HepG2 (cell line): ENCODE results near the gene CSNK1D. TPM values are rescaled to one million over a fixed set of nuclear protein-coding genes. Genes with fewer than 3 reads are reported as not detected.

Source experiments
- AGO2 ChIP-seq: fragments of 200-400 bp; formaldehyde crosslinking; optimal IDR thresholded peaks from 2 replicates; pipeline ENCODE3; 2017; ENCODE audit warnings: mild to moderate bottlenecking, low read depth, low read length, moderate library complexity
- HDAC1 ChIP-seq: sonication (generic); formaldehyde crosslinking; IDR thresholded peaks from 2 replicates; pipeline ENCODE4 v1.5.1; 2020; ENCODE audit warnings: mild to moderate bottlenecking, missing genetic modification reagents
- HNF1B ChIP-seq: sonication (generic); formaldehyde crosslinking; IDR thresholded peaks from 2 replicates; pipeline ENCODE4 v1.5.1; 2020; ENCODE audit warnings: mild to moderate bottlenecking, moderate library complexity, missing genetic modification reagents
- NFIB ChIP-seq: sonication (generic); formaldehyde crosslinking; IDR thresholded peaks from 2 replicates; pipeline ENCODE4 v1.9.0; 2021; ENCODE audit warnings: missing genetic modification reagents, mild to moderate bottlenecking, borderline replicate concordance
- NPAS2 ChIP-seq: sonication (generic); formaldehyde crosslinking; IDR thresholded peaks from 2 replicates; pipeline ENCODE4 v1.8.0; 2022; ENCODE audit warnings: mild to moderate bottlenecking, missing genetic modification reagents, borderline replicate concordance
- RARG ChIP-seq: sonication (generic); formaldehyde crosslinking; IDR thresholded peaks from 2 replicates; pipeline ENCODE4 v1.4.0; 2020; ENCODE audit warnings: low read depth, mild to moderate bottlenecking, missing genetic modification reagents
- RBM39 ChIP-seq: fragments of 200-400 bp; formaldehyde crosslinking; IDR thresholded peaks from one replicate; pipeline ENCODE4 v1.6.1; 2018; ENCODE audit warnings: antibody characterized with exemption, mild to moderate bottlenecking, low read depth, low read length; ENCODE audit not compliant: poor library complexity, severe bottlenecking
- SMARCC2 ChIP-seq: fragments of 450-650 bp; IDR thresholded peaks from 2 replicates; pipeline ENCODE4 v1.6.1; 2017; ENCODE audit warnings: antibody characterized with exemption, mild to moderate bottlenecking
- ZBTB4 ChIP-seq: sonication (generic); formaldehyde crosslinking; IDR thresholded peaks from 2 replicates; pipeline ENCODE4 v1.4.0; 2020; ENCODE audit warnings: missing genetic modification reagents, mild to moderate bottlenecking, borderline replicate concordance
- ZNF557 ChIP-seq: sonication (generic); formaldehyde crosslinking; IDR thresholded peaks from 2 replicates; pipeline ENCODE4 v1.4.0; 2020; ENCODE audit warnings: missing genetic modification reagents
- ZNF572 ChIP-seq: sonication (generic); formaldehyde crosslinking; IDR thresholded peaks from 2 replicates; pipeline ENCODE4 v1.5.1; 2020; ENCODE audit warnings: mild to moderate bottlenecking, missing genetic modification reagents
- ZNF609 ChIP-seq: sonication (generic); formaldehyde crosslinking; IDR thresholded peaks from 2 replicates; pipeline ENCODE4 v1.4.0; 2020; ENCODE audit warnings: mild to moderate bottlenecking, missing genetic modification reagents, borderline replicate concordance
- polyA plus RNA-seq, 8 experiments: library from polyadenylated mRNA; depleted of rRNA in 3 of 8; stranded (reverse) in 7 of 8; unstranded in 1 of 8; fragments of >200 nt; fragmentation: Illumina TruSeq in 4 of 8; extraction: Trizol in 4 of 8; gene quantifications; 2 replicates each; pipeline versions ENCODE4 v1.2.1 to v1.2.3, GENCODE V29; 2011 to 2016; ENCODE audit warnings: low read depth in 4 of 8, missing spikeins in 1 of 8, mixed read lengths in 1 of 8; ENCODE audit not compliant: insufficient read depth in 1 of 8
- total RNA-seq, 5 experiments: library from RNA; depleted of rRNA; stranded (reverse); fragments of >200 nt; fragmentation: Illumina TruSeq; extraction: Trizol; gene quantifications; 2 replicates each; pipeline ENCODE4 v1.2.3, GENCODE V29; 2016; ENCODE audit warnings: low read depth in 1 of 5
- TF ChIP-seq, protein P1 (sequence below): IDR thresholded peaks from 2 replicates; pipeline ENCODE4 v1.6.1; 2018; ENCODE audit warnings: missing genetic modification reagents, mild to moderate bottlenecking, missing compliant biosample characterization
- TF ChIP-seq, protein P2 (sequence below): sonication (generic); formaldehyde crosslinking; IDR thresholded peaks from 2 replicates; pipeline ENCODE4 v1.4.0; 2020; ENCODE audit warnings: missing genetic modification reagents, mild to moderate bottlenecking, borderline replicate concordance

The CSNK1D gene
- total and polyA plus RNA-seq, 2 of the 13 experiments (the other 11 are each of a cell fraction or from before 2014, with no cell fraction given) = 31.5 to 128 TPM

- TF ChIP-seq, protein P1, sequence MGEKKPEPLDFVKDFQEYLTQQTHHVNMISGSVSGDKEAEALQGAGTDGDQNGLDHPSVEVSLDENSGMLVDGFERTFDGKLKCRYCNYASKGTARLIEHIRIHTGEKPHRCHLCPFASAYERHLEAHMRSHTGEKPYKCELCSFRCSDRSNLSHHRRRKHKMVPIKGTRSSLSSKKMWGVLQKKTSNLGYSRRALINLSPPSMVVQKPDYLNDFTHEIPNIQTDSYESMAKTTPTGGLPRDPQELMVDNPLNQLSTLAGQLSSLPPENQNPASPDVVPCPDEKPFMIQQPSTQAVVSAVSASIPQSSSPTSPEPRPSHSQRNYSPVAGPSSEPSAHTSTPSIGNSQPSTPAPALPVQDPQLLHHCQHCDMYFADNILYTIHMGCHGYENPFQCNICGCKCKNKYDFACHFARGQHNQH = no peak
- TF ChIP-seq NFIB = no peak
- no peak for TF ChIP-seq ZNF557 (CRISPR knock-in tag)
- peak; percentile 74 for TF ChIP-seq HDAC1
- no peak for TF ChIP-seq RARG (CRISPR knock-in tag)
- TF ChIP-seq, protein P2, sequence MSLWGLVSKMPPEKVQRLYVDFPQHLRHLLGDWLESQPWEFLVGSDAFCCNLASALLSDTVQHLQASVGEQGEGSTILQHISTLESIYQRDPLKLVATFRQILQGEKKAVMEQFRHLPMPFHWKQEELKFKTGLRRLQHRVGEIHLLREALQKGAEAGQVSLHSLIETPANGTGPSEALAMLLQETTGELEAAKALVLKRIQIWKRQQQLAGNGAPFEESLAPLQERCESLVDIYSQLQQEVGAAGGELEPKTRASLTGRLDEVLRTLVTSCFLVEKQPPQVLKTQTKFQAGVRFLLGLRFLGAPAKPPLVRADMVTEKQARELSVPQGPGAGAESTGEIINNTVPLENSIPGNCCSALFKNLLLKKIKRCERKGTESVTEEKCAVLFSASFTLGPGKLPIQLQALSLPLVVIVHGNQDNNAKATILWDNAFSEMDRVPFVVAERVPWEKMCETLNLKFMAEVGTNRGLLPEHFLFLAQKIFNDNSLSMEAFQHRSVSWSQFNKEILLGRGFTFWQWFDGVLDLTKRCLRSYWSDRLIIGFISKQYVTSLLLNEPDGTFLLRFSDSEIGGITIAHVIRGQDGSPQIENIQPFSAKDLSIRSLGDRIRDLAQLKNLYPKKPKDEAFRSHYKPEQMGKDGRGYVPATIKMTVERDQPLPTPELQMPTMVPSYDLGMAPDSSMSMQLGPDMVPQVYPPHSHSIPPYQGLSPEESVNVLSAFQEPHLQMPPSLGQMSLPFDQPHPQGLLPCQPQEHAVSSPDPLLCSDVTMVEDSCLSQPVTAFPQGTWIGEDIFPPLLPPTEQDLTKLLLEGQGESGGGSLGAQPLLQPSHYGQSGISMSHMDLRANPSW = no peak
- TF ChIP-seq NPAS2 (CRISPR knock-in tag) = no peak
- TF ChIP-seq SMARCC2 = no peak
- TF ChIP-seq ZBTB4 (CRISPR knock-in tag) = no peak
- no peak; the same call in none of the 2 replicates for TF ChIP-seq HNF1B (CRISPR knock-in tag)
- peak; percentile 30 for TF ChIP-seq AGO2
- no peak for TF ChIP-seq RBM39
- TF ChIP-seq ZNF609 = peak; percentile 48; the same call in 1 of the 2 replicates
- no peak for TF ChIP-seq ZNF572 (CRISPR knock-in tag)
These were observed 46.8 kb upstream of the CSNK1D start (continued) for GRCh38 chr17:82320140-82320840.
